Measurements from ENCODE around the gene ATP2B2. TPM values are rescaled to one million over a fixed set of nuclear protein-coding genes. Genes with fewer than 3 reads are reported as not detected.

The ATP2B2 gene
- total RNA-seq, 1 donor from 2014 or later, result not detected

DNA sequence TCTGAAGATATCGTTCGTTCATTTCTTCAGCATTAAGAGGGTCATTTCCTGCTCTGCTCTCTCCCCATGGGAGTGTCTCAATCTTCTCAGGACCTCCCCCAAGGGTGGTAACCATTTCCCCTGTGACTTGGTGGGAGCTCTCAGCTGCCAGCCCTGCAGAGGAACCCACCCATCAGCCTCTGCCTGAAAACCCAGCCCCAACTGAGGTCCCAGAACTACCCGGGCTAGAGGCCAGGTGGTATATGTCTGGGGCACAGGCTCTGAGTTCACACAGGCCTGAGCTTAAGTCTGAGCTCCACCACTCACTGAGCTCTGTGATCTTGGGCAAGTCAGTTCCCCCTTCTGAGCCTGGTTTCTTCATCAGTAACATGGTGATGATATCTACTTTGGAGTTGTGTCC, 10.0 kb upstream of the ATP2B2 start:
- H3K36me3 Mint-ChIP-seq, result no peaks in the 10 kb centered on the region
- TF ChIP-seq, protein P1, sequence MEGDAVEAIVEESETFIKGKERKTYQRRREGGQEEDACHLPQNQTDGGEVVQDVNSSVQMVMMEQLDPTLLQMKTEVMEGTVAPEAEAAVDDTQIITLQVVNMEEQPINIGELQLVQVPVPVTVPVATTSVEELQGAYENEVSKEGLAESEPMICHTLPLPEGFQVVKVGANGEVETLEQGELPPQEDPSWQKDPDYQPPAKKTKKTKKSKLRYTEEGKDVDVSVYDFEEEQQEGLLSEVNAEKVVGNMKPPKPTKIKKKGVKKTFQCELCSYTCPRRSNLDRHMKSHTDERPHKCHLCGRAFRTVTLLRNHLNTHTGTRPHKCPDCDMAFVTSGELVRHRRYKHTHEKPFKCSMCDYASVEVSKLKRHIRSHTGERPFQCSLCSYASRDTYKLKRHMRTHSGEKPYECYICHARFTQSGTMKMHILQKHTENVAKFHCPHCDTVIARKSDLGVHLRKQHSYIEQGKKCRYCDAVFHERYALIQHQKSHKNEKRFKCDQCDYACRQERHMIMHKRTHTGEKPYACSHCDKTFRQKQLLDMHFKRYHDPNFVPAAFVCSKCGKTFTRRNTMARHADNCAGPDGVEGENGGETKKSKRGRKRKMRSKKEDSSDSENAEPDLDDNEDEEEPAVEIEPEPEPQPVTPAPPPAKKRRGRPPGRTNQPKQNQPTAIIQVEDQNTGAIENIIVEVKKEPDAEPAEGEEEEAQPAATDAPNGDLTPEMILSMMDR (IDR thresholded peaks at IDR 0.05; ENCODE audit: unreplicated experiment), result no peak
- no peak overlapping the region for H3K27ac Mint-ChIP-seq
- H3K9me3 Mint-ChIP-seq, result no peaks in the 10 kb centered on the region
- DNase-seq (ENCODE audit: low spot score in 2 of 2, unreplicated experiment in 2 of 2), result no peak
- H3K4me3 Mint-ChIP-seq, result no peak overlapping the region
- H3K27me3 Mint-ChIP-seq (ENCODE audit: low read depth), result peaks cover 57% of the 10 kb centered on the region
- H3K4me1 Mint-ChIP-seq, result no peaks in the 10 kb centered on the region

- Mint-ChIP-seq H3K9me3 (no peaks in the 10 kb centered on the region), H3K27ac (no peak overlapping the region), H3K27me3 (ENCODE audit: low read depth) (peaks cover 54% of the 10 kb centered on the region), H3K4me1 (no peaks in the 10 kb centered on the region), H3K36me3 (no peaks in the 10 kb centered on the region), H3K4me3 (no peak overlapping the region)
- TF ChIP-seq, protein P1 (IDR thresholded peaks at IDR 0.05; ENCODE audit: unreplicated experiment), result no peak
- DNase-seq (ENCODE audit: low spot score in 2 of 2, unreplicated experiment in 2 of 2), result no peak
These were observed 9.2 kb upstream of the ATP2B2 start for GRCh38 chr3:10514407-10515069.

GRCh38 chr3:10513306-10513705, 7.9 kb upstream of the ATP2B2 start:
- TF ChIP-seq, protein P1 (IDR thresholded peaks at IDR 0.05; ENCODE audit: unreplicated experiment), result no peak
- Mint-ChIP-seq H3K27ac (no peak overlapping the region), H3K4me1 (no peaks in the 10 kb centered on the region), H3K9me3 (no peaks in the 10 kb centered on the region), H3K27me3 (ENCODE audit: low read depth) (peaks cover 54% of the 10 kb centered on the region), H3K4me3 (no peak overlapping the region), H3K36me3 (no peaks in the 10 kb centered on the region)
- DNase-seq (ENCODE audit: low spot score in 2 of 2, unreplicated experiment in 2 of 2), result no peak

DNA sequence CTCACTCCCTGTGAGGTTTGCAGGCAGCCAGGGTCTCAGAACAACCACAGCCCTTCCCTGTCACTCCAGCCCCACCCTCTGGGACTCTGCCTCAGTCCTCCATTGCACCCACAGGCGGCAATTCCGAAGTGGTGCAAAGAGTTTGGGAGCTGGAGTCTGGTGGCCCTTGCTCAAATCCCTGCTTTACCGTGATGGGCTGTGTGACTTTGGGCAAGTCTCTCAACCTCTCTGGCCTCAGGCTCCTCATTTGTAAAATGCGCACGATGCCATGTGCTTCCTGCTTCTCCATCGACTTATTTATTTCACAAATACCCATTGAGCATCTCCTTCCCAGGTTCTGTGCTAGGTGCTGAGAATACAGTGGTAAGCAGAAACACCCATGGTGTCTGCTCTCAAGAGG, 7.3 kb upstream of the ATP2B2 start:
- DNase-seq (ENCODE audit: low spot score in 2 of 2, unreplicated experiment in 2 of 2), result no peak
- Mint-ChIP-seq H3K4me3 (no peak overlapping the region), H3K27me3 (ENCODE audit: low read depth) (peaks cover 59% of the 10 kb centered on the region), H3K4me1 (no peaks in the 10 kb centered on the region), H3K36me3 (no peaks in the 10 kb centered on the region), H3K27ac (no peak overlapping the region), H3K9me3 (no peaks in the 10 kb centered on the region)
- TF ChIP-seq, protein P1 (IDR thresholded peaks at IDR 0.05; ENCODE audit: unreplicated experiment), result no peak

GRCh38 chr3:10511809-10512494, 6.6 kb upstream of the ATP2B2 start:
- peaks cover 61% of the 10 kb centered on the region for H3K27me3 Mint-ChIP-seq (ENCODE audit: low read depth)
- DNase-seq (ENCODE audit: low spot score in 2 of 2, unreplicated experiment in 2 of 2), result no peak
- no peaks in the 10 kb centered on the region for H3K4me1 Mint-ChIP-seq
- H3K4me3 Mint-ChIP-seq, result no peak overlapping the region
- H3K9me3 Mint-ChIP-seq, result no peaks in the 10 kb centered on the region
- H3K27ac Mint-ChIP-seq, result no peak overlapping the region
- no peaks in the 10 kb centered on the region for H3K36me3 Mint-ChIP-seq
- TF ChIP-seq, protein P1 (IDR thresholded peaks at IDR 0.05; ENCODE audit: unreplicated experiment), result no peak
